ENCODE data around the gene RSL1D1.

- TF ChIP-seq CTCF (IDR thresholded peaks at IDR 0.05; ENCODE audit: borderline replicate concordance, extremely low read depth, low read length, poor library complexity, severe bottlenecking) (no peak), EZH2 (IDR thresholded peaks at IDR 0.05; ENCODE audit: borderline replicate concordance, low read depth, low read length, severe bottlenecking) (no peak)
These were observed 60.1 kb downstream of the RSL1D1 start for GRCh38 chr16:11791144-11791828.
